GM12878 (cell line): ENCODE measurements around the gene CRTC1. TPM values are rescaled to one million over a fixed set of nuclear protein-coding genes. Genes with fewer than 3 reads are reported as not detected.

Experiments
- ATAC-seq: fragments of 200-7000 bp; cut with Tn5 transposase; 3 replicates; pipeline ENCODE4 v1.9.1; 2020; ENCODE audit warnings: mild to moderate bottlenecking, moderate library complexity
- BruUV-seq: library from RNA; stranded (reverse); fragments of 400-500 nt; replicated peaks from 2 replicates; lab custom pipeline; 2021; lab: Mats Ljungman, UMichigan
- CTCF ChIA-PET: fragments of 300-600 bp; sonication (Branson Sonifier 250); formaldehyde crosslinking; extraction: SDS; loops from one replicate; lab custom pipeline; 2021; ENCODE audit warnings: inconsistent platforms; lab: Yijun Ruan, JAX
- POLR2A ChIA-PET: fragments of 350-600 bp; formaldehyde crosslinking; extraction: SDS; loops from one replicate; lab custom pipeline; 2021; ENCODE audit warnings: inconsistent platforms; lab: Charles Lee
- RAD21 ChIA-PET: fragments of 300-600 bp; sonication (Branson Sonifier 250); formaldehyde crosslinking; loops from one replicate; lab custom pipeline; 2023; ENCODE audit warnings: antibody characterized with exemption; ENCODE audit not compliant: unreplicated experiment; lab: Charles Lee
- SMC1A ChIA-PET: fragments of 300-600 bp; sonication (Branson Sonifier 250); formaldehyde crosslinking; loops from one replicate; lab custom pipeline; 2023; ENCODE audit not compliant: unreplicated experiment, uncharacterized antibody; lab: Charles Lee
- DNase-seq: peaks from one replicate; pipeline ENCODE4 v3.0.0-alpha.2; 2011; ENCODE audit warnings: low read depth, low spot score
- FAIRE-seq: peaks from 3 replicates; lab custom pipeline; 2011; peaks lifted over from hg19 to GRCh38; lab: Jason Lieb, UNC
- H2AFZ ChIP-seq: 2 replicates; pipeline ENCODE4 v1.6.0; 2011; ENCODE audit warnings: low read depth, low read length, control low read depth; ENCODE audit not compliant: control insufficient read depth
- H3K27ac ChIP-seq: 2 replicates; pipeline ENCODE4 v1.5.1; 2011; ENCODE audit warnings: control low read depth; ENCODE audit not compliant: control insufficient read depth, insufficient read depth
- H3K27me3 ChIP-seq, 2 experiments: replicated peaks in 1 of 2; 2 replicates each; pipeline versions ENCODE4 v1.6.0 to v1.6.1; 2011; ENCODE audit warnings: low read length in 1 of 2; ENCODE audit not compliant: control insufficient read depth in 2 of 2, insufficient read depth in 2 of 2
- H3K36me3 ChIP-seq, 2 experiments: 2 replicates each; pipeline ENCODE4 v1.5.1; 2011; ENCODE audit warnings: low read length in 1 of 2; ENCODE audit not compliant: control insufficient read depth in 2 of 2, insufficient read depth in 2 of 2
- H3K4me1 ChIP-seq: 2 replicates; pipeline ENCODE4 v1.6.1; 2011; ENCODE audit warnings: mild to moderate bottlenecking, low read length, moderate library complexity, mixed read lengths; ENCODE audit not compliant: control insufficient read depth, insufficient read depth
- H3K4me2 ChIP-seq: 2 replicates; pipeline ENCODE4 v1.6.0; 2011; ENCODE audit warnings: control low read depth; ENCODE audit not compliant: control insufficient read depth, insufficient read depth
- H3K4me3 ChIP-seq: fragments of 200-600 bp; sonication (generic); 2 replicates; pipeline ENCODE4 v1.5.1; 2016
- H3K79me2 ChIP-seq: 2 replicates; pipeline ENCODE4 v1.6.0; 2011; ENCODE audit warnings: low read length; ENCODE audit not compliant: control insufficient read depth, insufficient read depth
- H3K9ac ChIP-seq: 2 replicates; pipeline ENCODE4 v1.8.0; 2011; ENCODE audit warnings: low read length, control low read depth, mixed read lengths; ENCODE audit not compliant: control insufficient read depth, insufficient read depth
- H3K9me3 ChIP-seq: replicated peaks from 3 replicates; pipeline ENCODE4 v1.5.1; 2011; ENCODE audit warnings: mild to moderate bottlenecking, low read length; ENCODE audit not compliant: control insufficient read depth, insufficient read depth
- H4K20me1 ChIP-seq: 2 replicates; pipeline ENCODE4 v1.6.0; 2011; ENCODE audit not compliant: control insufficient read depth, insufficient read depth
- ATF7 ChIP-seq: fragments of 450-650 bp; IDR thresholded peaks from 2 replicates; pipeline ENCODE4 v1.6.1; 2016; ENCODE audit warnings: low read depth, mild to moderate bottlenecking
- BRCA1 ChIP-seq: IDR thresholded peaks from 2 replicates; pipeline ENCODE4 v1.6.1; 2011; ENCODE audit warnings: low read depth, low read length, improper control_type of control experiment
- CBX3 ChIP-seq: fragments of 200-600 bp; sonication (generic); IDR thresholded peaks from 2 replicates; pipeline ENCODE4 v1.6.1; 2016; ENCODE audit warnings: low read depth, borderline replicate concordance
- EGR1 ChIP-seq, 2 experiments: IDR thresholded peaks; 1 replicate in 1 of 2; 2 replicates in 1 of 2; pipeline ENCODE4 v1.6.1; 2011 to 2012; ENCODE audit warnings: low read depth in 2 of 2, low read length in 2 of 2, borderline replicate concordance in 1 of 2, mild to moderate bottlenecking in 1 of 2, moderate library complexity in 1 of 2
- EZH2 ChIP-seq: IDR thresholded peaks from 2 replicates; pipeline ENCODE4 v1.6.1; 2012; ENCODE audit warnings: low read depth, mild to moderate bottlenecking, control low read depth, inconsistent platforms, low read length, borderline replicate concordance; ENCODE audit not compliant: control insufficient read depth
- KAT2A ChIP-seq: conservative IDR thresholded peaks from 2 replicates; pipeline ENCODE4 v1.6.1; 2011; ENCODE audit warnings: low read depth, low read length; ENCODE audit not compliant: control insufficient read depth
- LARP7 ChIP-seq: fragments of 450-650 bp; IDR thresholded peaks from 2 replicates; pipeline ENCODE4 v1.6.1; 2017; ENCODE audit warnings: mild to moderate bottlenecking
- MEF2A ChIP-seq: IDR thresholded peaks from 2 replicates; pipeline ENCODE4 v1.6.1; 2011; ENCODE audit warnings: low read depth, mild to moderate bottlenecking, low read length, moderate library complexity; ENCODE audit not compliant: insufficient read depth
- NFYB ChIP-seq: IDR thresholded peaks from 2 replicates; pipeline ENCODE4 v1.6.1; 2011; ENCODE audit warnings: low read depth, mild to moderate bottlenecking, low read length, improper control_type of control experiment, moderate library complexity; ENCODE audit not compliant: insufficient read depth
- NRF1 ChIP-seq: conservative IDR thresholded peaks from 2 replicates; pipeline ENCODE4 v1.6.1; 2011; ENCODE audit warnings: mild to moderate bottlenecking, low read depth, low read length, improper control_type of control experiment
- SIX5 ChIP-seq: IDR thresholded peaks from 2 replicates; pipeline ENCODE4 v1.6.1; 2011; ENCODE audit warnings: mild to moderate bottlenecking, low read depth, low read length, moderate library complexity; ENCODE audit not compliant: severe bottlenecking
- SMAD1 ChIP-seq: fragments of 450-650 bp; IDR thresholded peaks from 2 replicates; pipeline ENCODE4 v1.6.1; 2018; ENCODE audit warnings: mild to moderate bottlenecking, low read depth; ENCODE audit not compliant: partially characterized antibody
- SREBF2 ChIP-seq: IDR thresholded peaks from 2 replicates; pipeline ENCODE4 v1.6.1; 2012; ENCODE audit warnings: mild to moderate bottlenecking, low read length
- TARDBP ChIP-seq: IDR thresholded peaks from 2 replicates; pipeline ENCODE4 v1.6.1; 2016; ENCODE audit warnings: borderline replicate concordance
- ZNF384 ChIP-seq: IDR thresholded peaks from 2 replicates; pipeline ENCODE4 v1.6.1; 2012; ENCODE audit warnings: low read depth, mild to moderate bottlenecking, low read length, improper control_type of control experiment, borderline replicate concordance
- WGBS: methylation state at CpG from one replicate; pipeline ENCODE4 v1.1.6; 2016; ENCODE audit warnings: low lambda C conversion rate; ENCODE audit not compliant: insufficient replicate concordance, insufficient coverage; ENCODE audit errors: missing lambda C conversion rate; 5-methylcytosine and 5-hydroxymethylcytosine counted together
- in situ Hi-C: fragments of 300-500 bp; cut with MboI; formaldehyde crosslinking; loops from 9 replicates; pipeline ENCODE4 v1.14.3; 2018; ENCODE audit warnings: mixed read lengths
- intact Hi-C: fragments of 100-400 bp; cut with micrococcal nuclease; formaldehyde crosslinking; loops from one replicate; pipeline ENCODE4 v1.14.2; 2022; ENCODE audit not compliant: unreplicated experiment
- polyA plus RNA-seq, 11 experiments: library from polyadenylated mRNA; depleted of rRNA in 4 of 11; unstranded in 6 of 11; stranded (reverse) in 5 of 11; fragments of >200 nt; fragmentation: Nextera tagmentation in 4 of 11; fragmentation: Illumina TruSeq in 1 of 11; extraction: Ambion mirVana in 4 of 11; extraction: Trizol in 1 of 11; gene quantifications; 1 replicate in 1 of 11; 2 replicates in 10 of 11; pipeline versions ENCODE4 v1.2.1 to v1.2.3, GENCODE V29; 2011 to 2016; ENCODE audit warnings: inconsistent platforms in 2 of 11, missing spikeins in 2 of 11, low read depth in 1 of 11
- total RNA-seq, 4 experiments: library from RNA; depleted of rRNA in 3 of 4; stranded (reverse); fragments of >200 nt in 3 of 4; fragmentation: Illumina TruSeq in 1 of 4; extraction: Trizol in 1 of 4; gene quantifications; 2 replicates each; pipeline versions ENCODE4 v1.2.1 to v1.2.3, GENCODE V29; 2013 to 2021
- TF ChIP-seq, protein P1 (sequence below): fragments of 450-650 bp; IDR thresholded peaks from 2 replicates; pipeline ENCODE4 v1.6.1; 2017; ENCODE audit warnings: low read depth, mild to moderate bottlenecking, moderate library complexity

CRTC1 gene
- total and polyA plus RNA-seq, 10 of the 15 experiments (the other 5 are each of a cell fraction or from before 2014, with no cell fraction given), result 0.02 to 4.6 (median 1.1) TPM; not detected in 1

DNA sequence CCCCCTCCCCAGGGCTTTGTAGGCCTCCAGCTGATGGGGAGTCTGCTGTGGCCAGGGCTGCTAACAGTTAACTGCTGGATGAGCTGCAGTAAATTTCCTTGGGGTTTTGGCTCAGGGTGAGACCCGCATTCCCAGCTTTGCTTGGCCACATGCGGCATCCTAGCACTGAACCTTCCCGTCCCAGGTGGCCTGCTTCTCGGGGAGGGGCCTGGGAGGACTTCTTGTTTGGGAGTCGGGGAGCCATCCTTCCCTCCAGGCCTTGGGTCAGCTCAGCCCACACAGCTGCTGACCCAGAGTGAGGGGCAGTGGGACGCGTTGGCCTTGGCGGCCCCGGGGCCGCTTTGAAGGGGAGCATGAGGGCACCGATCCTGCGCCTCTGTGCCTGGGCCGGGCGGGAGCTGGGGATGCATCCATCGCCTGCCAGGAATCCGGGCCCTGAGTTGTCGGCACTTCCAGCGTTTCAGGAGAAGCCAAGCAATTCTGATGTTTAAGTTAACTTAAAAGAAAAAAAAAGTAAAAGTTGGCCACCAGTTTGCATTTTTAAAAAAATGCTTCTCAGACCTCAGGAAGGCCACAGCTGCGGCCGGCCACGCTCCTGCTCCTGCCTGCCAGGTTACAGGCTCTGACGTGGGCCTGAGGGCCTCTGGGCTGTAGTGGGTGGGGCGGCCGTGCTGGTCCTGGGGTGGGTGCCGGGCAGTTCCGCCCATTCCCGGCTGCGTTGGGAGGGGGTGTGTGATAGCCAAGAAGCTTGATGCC is 27.7 kb downstream of the CRTC1 start:
- Histone ChIP-seq H3K27me3 (no peaks in the 10 kb centered on the region), H3K9me3 (no peaks in the 10 kb centered on the region), H3K79me2 (no peaks in the 10 kb centered on the region), H3K4me1 (no peaks in the 10 kb centered on the region), H3K4me3 (no peak overlapping the region), H3K27ac (no peak overlapping the region), H2AFZ (no peak overlapping the region), H3K4me2 (no peak overlapping the region), H3K36me3 (no peaks in the 10 kb centered on the region; a peak in 1 of 4 replicates), H3K9ac (no peak overlapping the region), H4K20me1 (no peaks in the 10 kb centered on the region)
- CTCF ChIA-PET, result no interaction called here
- TF ChIP-seq ATF7 (no peak), LARP7 (no peak)
- RAD21 ChIA-PET, result interaction anchor here (1.2 kb wide), 1 partner anchor 11 kb away, joined by 4 read pairs; no protein-coding TSS in a partner anchor
- in situ Hi-C loops, result no loop called here
- ATAC-seq (no peak), DNase-seq (no peak), FAIRE-seq (no peak)
- POLR2A ChIA-PET, result no interaction called here
- SMC1A ChIA-PET, result no interaction called here
- no TSS peak for BruUV-seq
- WGBS, result 82% methylated on average over 26 of the region's 28 CpGs
- intact Hi-C loops, result no loop called here

DNA sequence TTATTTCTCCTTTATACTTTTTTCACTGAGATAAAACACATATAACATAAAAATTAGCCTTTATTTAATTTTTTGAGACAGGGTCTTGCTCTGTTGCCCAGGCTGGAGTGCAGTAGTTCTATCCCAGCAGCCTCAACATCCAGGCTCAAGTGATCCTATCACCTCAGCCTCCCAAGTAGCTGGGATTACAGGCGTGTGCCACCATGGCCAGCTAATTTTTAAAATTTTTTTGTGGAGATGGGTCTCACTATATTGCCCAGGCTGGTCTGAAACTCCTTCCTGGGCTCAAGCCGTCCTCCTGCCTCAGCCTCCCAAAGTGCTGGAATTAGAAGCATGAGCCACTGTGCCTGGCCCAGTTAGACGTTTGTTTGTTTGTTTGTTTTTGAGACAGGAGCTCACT is 28.4 kb downstream of the CRTC1 start:
- in situ Hi-C loops, result no loop called here
- Histone ChIP-seq H3K36me3 (no peaks in the 10 kb centered on the region; a peak in 1 of 4 replicates), H2AFZ (no peak overlapping the region), H3K9me3 (no peaks in the 10 kb centered on the region), H3K27me3 (no peaks in the 10 kb centered on the region), H3K79me2 (no peaks in the 10 kb centered on the region), H4K20me1 (no peaks in the 10 kb centered on the region), H3K9ac (no peak overlapping the region), H3K4me1 (no peaks in the 10 kb centered on the region), H3K4me2 (no peak overlapping the region), H3K4me3 (no peak overlapping the region), H3K27ac (no peak overlapping the region)
- WGBS, result 26% methylated on average over 3 of the region's 3 CpGs
- ChIA-PET SMC1A (no interaction called here), CTCF (no interaction called here), POLR2A (no interaction called here), RAD21 (interaction anchor here (1.2 kb wide), 1 partner anchor 12 kb away, joined by 4 read pairs; no protein-coding TSS in a partner anchor)
- no TSS peak for BruUV-seq
- no peak for FAIRE-seq
- ATAC-seq, result no peak
- intact Hi-C loops, result no loop called here
- no peak for DNase-seq
- TF ChIP-seq BRCA1 (no peak), CBX3 (no peak), SREBF2 (no peak), TARDBP (no peak), MEF2A (no peak), ZNF384 (no peak), NRF1 (no peak), SIX5 (no peak), NFYB (no peak), EZH2 (no peak), SMAD1 (no peak), KAT2A (no peak), EGR1 (IDR thresholded peaks at IDR 0.05; ENCODE audit: borderline replicate concordance in 1 of 2, low read depth in 2 of 2, low read length in 2 of 2) (no peak)
- TF ChIP-seq, protein P1, sequence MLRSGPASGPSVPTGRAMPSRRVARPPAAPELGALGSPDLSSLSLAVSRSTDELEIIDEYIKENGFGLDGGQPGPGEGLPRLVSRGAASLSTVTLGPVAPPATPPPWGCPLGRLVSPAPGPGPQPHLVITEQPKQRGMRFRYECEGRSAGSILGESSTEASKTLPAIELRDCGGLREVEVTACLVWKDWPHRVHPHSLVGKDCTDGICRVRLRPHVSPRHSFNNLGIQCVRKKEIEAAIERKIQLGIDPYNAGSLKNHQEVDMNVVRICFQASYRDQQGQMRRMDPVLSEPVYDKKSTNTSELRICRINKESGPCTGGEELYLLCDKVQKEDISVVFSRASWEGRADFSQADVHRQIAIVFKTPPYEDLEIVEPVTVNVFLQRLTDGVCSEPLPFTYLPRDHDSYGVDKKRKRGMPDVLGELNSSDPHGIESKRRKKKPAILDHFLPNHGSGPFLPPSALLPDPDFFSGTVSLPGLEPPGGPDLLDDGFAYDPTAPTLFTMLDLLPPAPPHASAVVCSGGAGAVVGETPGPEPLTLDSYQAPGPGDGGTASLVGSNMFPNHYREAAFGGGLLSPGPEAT, result no peak
